Brain microvascular endothelial cell (primary cell): ENCODE measurements around the gene CCDC191.

Experiments used
- DNase-seq: peaks from one replicate; pipeline ENCODE4 v3.0.0-alpha.2; 2020
- H3K27ac ChIP-seq: fragments of 250-450 bp; sonication (Bioruptor Pico); 2 replicates; pipeline ENCODE4 v1.5.1; 2020; ENCODE audit warnings: mild to moderate bottlenecking, moderate library complexity
- H3K27me3 ChIP-seq: fragments of 250-450 bp; sonication (Bioruptor Pico); replicated peaks from 2 replicates; pipeline ENCODE4 v1.5.1; 2020; ENCODE audit warnings: mild to moderate bottlenecking
- H3K36me3 ChIP-seq: fragments of 250-450 bp; sonication (Bioruptor Pico); replicated peaks from 2 replicates; pipeline ENCODE4 v1.5.1; 2020; ENCODE audit warnings: mild to moderate bottlenecking
- H3K4me3 ChIP-seq: 2 replicates; pipeline ENCODE4 v1.5.1; 2011; ENCODE audit warnings: low read depth, mild to moderate bottlenecking, control low read depth, low read length, moderate library complexity
- in situ Hi-C: cut with HindIII; loops from 2 replicates; pipeline ENCODE4 v1.10.0; 2017; ENCODE audit warnings: low sequenced_read_pairs, low pct_ligation_motif_present
- TF ChIP-seq, protein P1 (sequence below): IDR thresholded peaks from 2 replicates; pipeline ENCODE4 v1.5.1; 2011; ENCODE audit warnings: low read depth, mild to moderate bottlenecking, moderate library complexity, low read length, control low read depth, inconsistent platforms; ENCODE audit errors: missing control alignments

The CCDC191 gene

DNA sequence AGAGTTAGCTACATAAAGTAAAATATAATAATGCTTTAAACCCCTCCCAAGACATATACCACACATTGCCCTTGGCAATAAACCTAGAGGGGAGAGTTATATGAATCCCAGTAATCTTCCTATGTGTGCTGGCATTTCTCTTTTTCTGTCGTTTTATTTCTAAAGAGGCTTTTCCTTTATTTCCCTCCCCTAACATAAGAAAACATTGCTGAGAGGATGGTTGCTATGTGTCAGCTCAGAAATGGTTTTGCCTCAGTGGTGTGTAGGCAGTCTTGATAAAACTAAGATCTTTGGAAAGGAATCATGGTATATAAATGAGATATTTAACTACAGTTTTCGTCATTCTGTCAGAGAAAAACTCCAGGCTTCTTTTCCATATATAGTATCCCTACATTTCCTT lies 30.0 kb downstream of the CCDC191 start:
- in situ Hi-C loops = no loop called here
- Histone ChIP-seq H3K27me3 (no peaks in the 10 kb centered on the region), H3K36me3 (no peaks in the 10 kb centered on the region), H3K27ac (no peak overlapping the region), H3K4me3 (no peak overlapping the region)
- TF ChIP-seq, protein P1, sequence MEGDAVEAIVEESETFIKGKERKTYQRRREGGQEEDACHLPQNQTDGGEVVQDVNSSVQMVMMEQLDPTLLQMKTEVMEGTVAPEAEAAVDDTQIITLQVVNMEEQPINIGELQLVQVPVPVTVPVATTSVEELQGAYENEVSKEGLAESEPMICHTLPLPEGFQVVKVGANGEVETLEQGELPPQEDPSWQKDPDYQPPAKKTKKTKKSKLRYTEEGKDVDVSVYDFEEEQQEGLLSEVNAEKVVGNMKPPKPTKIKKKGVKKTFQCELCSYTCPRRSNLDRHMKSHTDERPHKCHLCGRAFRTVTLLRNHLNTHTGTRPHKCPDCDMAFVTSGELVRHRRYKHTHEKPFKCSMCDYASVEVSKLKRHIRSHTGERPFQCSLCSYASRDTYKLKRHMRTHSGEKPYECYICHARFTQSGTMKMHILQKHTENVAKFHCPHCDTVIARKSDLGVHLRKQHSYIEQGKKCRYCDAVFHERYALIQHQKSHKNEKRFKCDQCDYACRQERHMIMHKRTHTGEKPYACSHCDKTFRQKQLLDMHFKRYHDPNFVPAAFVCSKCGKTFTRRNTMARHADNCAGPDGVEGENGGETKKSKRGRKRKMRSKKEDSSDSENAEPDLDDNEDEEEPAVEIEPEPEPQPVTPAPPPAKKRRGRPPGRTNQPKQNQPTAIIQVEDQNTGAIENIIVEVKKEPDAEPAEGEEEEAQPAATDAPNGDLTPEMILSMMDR = no peak
- DNase-seq = no peak

DNA sequence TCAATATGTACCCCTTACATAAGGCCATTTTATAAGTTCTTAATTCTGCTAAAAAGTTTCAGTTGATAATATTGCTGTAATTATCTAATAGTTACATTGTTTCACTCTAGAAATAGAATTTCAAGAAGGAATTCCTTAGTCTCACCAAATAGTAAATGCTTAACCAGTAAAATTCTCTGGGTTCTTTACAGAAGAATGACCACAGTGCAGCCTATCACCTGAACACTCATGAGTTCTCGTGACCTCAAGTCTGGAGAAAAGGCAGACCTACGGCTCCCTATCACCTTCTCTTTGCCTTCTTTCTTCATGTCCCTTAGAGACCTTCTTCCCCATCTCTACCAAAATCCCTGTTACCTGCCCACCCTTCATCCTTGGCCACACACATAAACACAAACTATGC lies 30.9 kb downstream of the CCDC191 start:
- in situ Hi-C loops = no loop called here
- Histone ChIP-seq H3K27me3 (no peaks in the 10 kb centered on the region), H3K27ac (no peak overlapping the region), H3K4me3 (no peak overlapping the region), H3K36me3 (no peaks in the 10 kb centered on the region)
- no peak for DNase-seq
- TF ChIP-seq, protein P1 = no peak

DNA sequence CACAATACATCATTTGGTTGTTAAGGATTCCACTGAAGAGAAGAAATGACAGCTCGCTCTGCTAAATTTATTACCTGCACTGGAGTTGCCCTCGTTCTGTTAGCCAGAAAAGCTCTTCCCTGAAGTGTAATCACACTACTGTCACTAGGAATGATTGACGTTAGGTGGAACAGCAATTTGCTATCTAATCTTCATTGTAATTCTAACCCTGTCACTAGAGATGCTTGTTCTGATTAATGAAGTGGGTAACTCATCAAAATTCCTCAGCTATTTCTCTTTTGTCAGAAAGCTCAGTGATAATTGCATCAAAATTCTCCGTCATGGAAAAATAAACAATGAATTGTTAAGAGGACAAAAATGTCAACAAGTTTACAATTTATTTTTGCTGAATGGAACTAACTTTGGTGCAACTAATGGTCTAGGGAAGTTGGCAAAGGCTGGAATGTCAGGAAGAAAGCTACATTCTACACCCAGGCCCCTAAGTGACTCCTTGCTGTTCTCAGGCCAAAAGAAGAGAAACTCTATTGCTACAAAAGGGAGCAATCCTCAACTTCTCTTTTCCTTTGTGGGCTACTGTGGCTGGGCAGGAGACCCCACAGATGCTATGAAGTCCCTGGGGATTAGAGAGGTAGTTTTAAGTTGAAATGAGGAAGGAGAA lies 34.1 kb downstream of the CCDC191 start:
- TF ChIP-seq, protein P1 = no peak

DNA sequence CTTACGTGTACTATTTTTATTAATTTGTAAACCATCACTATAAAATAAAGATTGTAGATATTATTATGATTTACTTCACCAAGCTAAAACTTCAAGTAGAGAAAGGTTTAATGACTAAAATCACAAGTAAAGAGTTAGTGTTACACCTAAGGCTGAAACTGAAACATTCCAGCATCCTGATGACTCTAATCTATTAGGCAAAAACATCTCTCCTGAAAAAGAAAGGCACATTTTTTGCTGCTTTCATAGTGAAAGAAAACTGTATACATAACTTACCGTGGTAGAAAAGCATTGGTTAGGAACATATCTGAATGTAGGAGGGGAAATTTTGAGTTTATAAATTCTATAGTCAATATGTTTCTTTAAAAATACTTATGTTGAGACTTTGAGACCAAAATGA lies 35.4 kb downstream of the CCDC191 start:
- TF ChIP-seq, protein P1 = no peak
- Histone ChIP-seq H3K27me3 (no peaks in the 10 kb centered on the region), H3K27ac (no peak overlapping the region), H3K4me3 (no peak overlapping the region), H3K36me3 (no peaks in the 10 kb centered on the region)
- in situ Hi-C loops = no loop called here
- no peak for DNase-seq

More for the DNA sequence above, 34.1 kb downstream of the CCDC191 start:
- H3K27ac ChIP-seq = no peak overlapping the region
- no peak for DNase-seq
- in situ Hi-C loops = no loop called here
- H3K36me3 ChIP-seq = no peaks in the 10 kb centered on the region
- no peak overlapping the region for H3K4me3 ChIP-seq
- H3K27me3 ChIP-seq = no peaks in the 10 kb centered on the region

DNA sequence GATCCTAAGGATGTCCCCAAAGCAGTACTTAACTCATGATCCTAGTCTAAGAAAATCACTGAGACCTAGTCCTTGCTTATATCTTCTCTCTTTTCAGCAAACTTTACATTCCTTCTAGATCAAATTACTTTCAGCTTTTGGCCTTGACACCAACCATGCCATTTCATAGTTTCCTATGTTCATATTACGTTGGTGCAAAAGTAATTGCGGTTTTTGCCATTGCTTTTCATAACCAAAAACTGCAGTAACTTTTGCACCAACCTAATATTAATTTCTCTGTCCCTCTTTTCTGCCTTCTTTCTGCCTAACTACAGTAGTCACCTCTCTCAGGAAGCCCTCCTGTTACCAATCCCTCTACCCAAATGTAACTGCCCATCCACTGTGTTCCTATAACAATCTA lies 36.8 kb downstream of the CCDC191 start:
- H3K27me3 ChIP-seq = no peaks in the 10 kb centered on the region
- TF ChIP-seq, protein P1 = no peak
- H3K27ac ChIP-seq = no peak overlapping the region
- no peak overlapping the region for H3K4me3 ChIP-seq
- DNase-seq = no peak
- H3K36me3 ChIP-seq = no peaks in the 10 kb centered on the region
- in situ Hi-C loops = no loop called here

DNA sequence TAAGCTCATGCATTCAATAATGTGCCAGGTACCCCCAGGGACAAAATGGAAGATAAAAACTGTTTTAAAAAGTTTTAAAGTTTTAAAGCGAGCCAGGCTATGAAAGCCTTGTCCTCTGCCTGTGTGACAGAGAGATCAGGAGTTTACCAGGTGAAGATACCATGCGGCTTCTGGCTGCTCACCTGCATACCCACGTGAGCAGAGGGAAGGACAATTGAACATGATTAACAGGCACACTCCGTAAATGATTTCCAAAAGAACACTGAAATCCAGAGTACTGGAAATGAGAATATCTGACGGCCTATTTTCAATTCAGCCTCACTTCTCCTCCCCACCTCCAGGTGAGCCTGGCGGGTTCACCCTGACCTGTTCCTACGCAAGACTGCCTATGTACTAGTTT lies 42.1 kb downstream of the CCDC191 start:
- in situ Hi-C loops = no loop called here
- H3K27me3 ChIP-seq = no peaks in the 10 kb centered on the region
- no peaks in the 10 kb centered on the region for H3K36me3 ChIP-seq
- no peak overlapping the region for H3K4me3 ChIP-seq
- TF ChIP-seq, protein P1 = no peak
- DNase-seq = no peak
- no peak overlapping the region for H3K27ac ChIP-seq
